Esophagus squamous epithelium (tissue), 4 donors: ENCODE data around the gene LDLRAD2.

Experiments used
- POLR2A ChIP-seq, 4 donors: fragments of 450-650 bp; IDR thresholded peaks; one replicate each; pipeline ENCODE4 v1.6.1; 2017; ENCODE audit warnings: antibody characterized with exemption in 4 of 4, mild to moderate bottlenecking in 4 of 4, moderate library complexity in 3 of 4
- TF ChIP-seq, protein P1 (sequence below), 6 experiments: fragments of 450-650 bp in 4 of 6; fragments of 200-600 bp in 2 of 6; sonication (generic) in 2 of 6; IDR thresholded peaks; one replicate each; pipeline ENCODE4 v1.5.1; 2016 to 2019; ENCODE audit warnings: antibody characterized with exemption in 6 of 6, mild to moderate bottlenecking in 4 of 6, moderate library complexity in 4 of 6

DNA sequence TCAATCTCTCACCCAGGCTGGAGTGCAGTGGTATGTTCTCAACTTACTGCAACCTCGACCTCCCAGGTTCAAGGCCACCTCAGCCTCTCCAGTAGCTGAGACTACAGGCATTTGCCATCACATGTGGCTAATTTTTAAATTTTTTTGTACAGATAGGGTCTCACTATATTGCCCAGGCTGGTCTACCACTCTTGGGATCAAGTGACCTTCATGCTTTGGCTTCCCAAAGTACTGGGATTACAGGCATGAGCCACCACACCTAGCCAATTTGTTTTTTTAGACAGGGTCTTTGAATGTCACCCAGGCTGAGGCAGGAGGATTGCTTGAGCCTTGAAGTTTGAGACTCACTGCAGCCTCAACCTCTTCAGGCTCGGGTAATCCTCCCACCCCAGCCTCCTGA is 19.0 kb upstream of the LDLRAD2 start:
- TF ChIP-seq POLR2A (IDR thresholded peaks at IDR 0.05), result no peak
- TF ChIP-seq, protein P1, sequence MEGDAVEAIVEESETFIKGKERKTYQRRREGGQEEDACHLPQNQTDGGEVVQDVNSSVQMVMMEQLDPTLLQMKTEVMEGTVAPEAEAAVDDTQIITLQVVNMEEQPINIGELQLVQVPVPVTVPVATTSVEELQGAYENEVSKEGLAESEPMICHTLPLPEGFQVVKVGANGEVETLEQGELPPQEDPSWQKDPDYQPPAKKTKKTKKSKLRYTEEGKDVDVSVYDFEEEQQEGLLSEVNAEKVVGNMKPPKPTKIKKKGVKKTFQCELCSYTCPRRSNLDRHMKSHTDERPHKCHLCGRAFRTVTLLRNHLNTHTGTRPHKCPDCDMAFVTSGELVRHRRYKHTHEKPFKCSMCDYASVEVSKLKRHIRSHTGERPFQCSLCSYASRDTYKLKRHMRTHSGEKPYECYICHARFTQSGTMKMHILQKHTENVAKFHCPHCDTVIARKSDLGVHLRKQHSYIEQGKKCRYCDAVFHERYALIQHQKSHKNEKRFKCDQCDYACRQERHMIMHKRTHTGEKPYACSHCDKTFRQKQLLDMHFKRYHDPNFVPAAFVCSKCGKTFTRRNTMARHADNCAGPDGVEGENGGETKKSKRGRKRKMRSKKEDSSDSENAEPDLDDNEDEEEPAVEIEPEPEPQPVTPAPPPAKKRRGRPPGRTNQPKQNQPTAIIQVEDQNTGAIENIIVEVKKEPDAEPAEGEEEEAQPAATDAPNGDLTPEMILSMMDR (IDR thresholded peaks at IDR 0.05), result no peak
